Pancreas (tissue), 10 donors: ENCODE results near the gene ARPIN. TPM values are rescaled to one million over a fixed set of nuclear protein-coding genes. Genes with fewer than 3 reads are reported as not detected.
A peak's percentile ranks its signal among the peaks of the same experiment; 100 is the strongest.

Experiments used
- ATAC-seq, 4 donors: fragments of 200-7000 bp; cut with Tn5 transposase; one replicate each; pipeline versions ENCODE4 v1.8.0 to v1.9.1; 2020; ENCODE audit warnings: mild to moderate bottlenecking in 4 of 4, moderate library complexity in 4 of 4
- DNase-seq, 6 donors: peaks; one replicate each; pipeline ENCODE4 v3.0.0-alpha.2; 2020
- FAIRE-seq: peaks from 2 replicates; lab custom pipeline; 2012; peaks lifted over from hg19 to GRCh38; lab: Jason Lieb, UNC
- H3K27ac ChIP-seq, 4 donors: fragments of 200-600 bp; sonication (generic); 1 replicate in 3 of 4; 2 replicates in 1 of 4; pipeline versions ENCODE4 v1.5.0 to v1.8.0; 2020
- H3K27me3 ChIP-seq, 4 donors: fragments of 200-600 bp; one replicate each; pipeline ENCODE4 v1.8.0; 2021
- H3K36me3 ChIP-seq, 3 donors: fragments of 200-600 bp; sonication (generic) in 1 of 3; one replicate each; pipeline versions ENCODE4 v1.5.0 to v1.8.0; 2020 to 2021
- H3K4me1 ChIP-seq, 3 donors: fragments of 200-600 bp; one replicate each; pipeline ENCODE4 v1.8.0; 2021
- H3K4me3 ChIP-seq, 4 donors: fragments of 200-600 bp; sonication (generic) in 2 of 4; one replicate each; pipeline versions ENCODE4 v1.5.0 to v1.8.0; 2020 to 2021
- H3K9me3 ChIP-seq, 4 donors: fragments of 200-600 bp; one replicate each; pipeline ENCODE4 v1.8.0; 2021
- WGBS, 2 donors: extraction: QIAGEN DNeasy Blood & Tissue Kit; methylation state at CpG; one replicate each; pipeline ENCODE4 v1.1.7; 2013; 5-methylcytosine and 5-hydroxymethylcytosine counted together
- intact Hi-C, 3 donors: fragments of 100-400 bp; cut with DNase I; formaldehyde crosslinking; loops; one replicate each; pipeline versions ENCODE4 v1.11.1 to v1.14.2; 2022
- polyA plus RNA-seq, 2 donors: library from polyadenylated mRNA; stranded (reverse); fragments of 200-250 nt; gene quantifications; one replicate each; pipeline ENCODE4 v1.2.3, GENCODE V29; 2013
- total RNA-seq, 6 donors: library from RNA; stranded (reverse); fragmentation: NEBNext Ultra II Directional in 4 of 6; extraction: Animal tissue kit (Norgen Biotek cat#: 25700) in 4 of 6; gene quantifications; one replicate each; pipeline versions ENCODE4 v1.2.1 to v1.2.4, GENCODE V29; 2021 to 2023
- TF ChIP-seq, protein P1 (sequence below), 4 donors: fragments of 200-600 bp; sonication (generic) in 3 of 4; IDR thresholded peaks; one replicate each; pipeline versions ENCODE4 v1.5.0 to v1.8.0; 2021; ENCODE audit warnings: antibody characterized with exemption in 4 of 4
- donor health status: healthy with polysubstance abuse.
- donor health status: DM: no; HTN: no; CAD: no; lungs with moderate emphysema.
- donor health status: DM: no; HTN: no; CAD: no.
- donor health status: control.
- donor health status: control.
- donor health status: Bipolar disorder and iron deficiency.
- donor health status: DM: yes; HTN: yes; CAD: no.
- donor health status: DM: no; HTN: no; CAD: no.
- donor health status: DM: no; HTN: no; CAD: no.
- donor health status: DM: yes; HTN: yes; CAD: no.

The ARPIN gene
- total and polyA plus RNA-seq, 8 donors = 12.6 to 49.8 (median 30.4) TPM

DNA sequence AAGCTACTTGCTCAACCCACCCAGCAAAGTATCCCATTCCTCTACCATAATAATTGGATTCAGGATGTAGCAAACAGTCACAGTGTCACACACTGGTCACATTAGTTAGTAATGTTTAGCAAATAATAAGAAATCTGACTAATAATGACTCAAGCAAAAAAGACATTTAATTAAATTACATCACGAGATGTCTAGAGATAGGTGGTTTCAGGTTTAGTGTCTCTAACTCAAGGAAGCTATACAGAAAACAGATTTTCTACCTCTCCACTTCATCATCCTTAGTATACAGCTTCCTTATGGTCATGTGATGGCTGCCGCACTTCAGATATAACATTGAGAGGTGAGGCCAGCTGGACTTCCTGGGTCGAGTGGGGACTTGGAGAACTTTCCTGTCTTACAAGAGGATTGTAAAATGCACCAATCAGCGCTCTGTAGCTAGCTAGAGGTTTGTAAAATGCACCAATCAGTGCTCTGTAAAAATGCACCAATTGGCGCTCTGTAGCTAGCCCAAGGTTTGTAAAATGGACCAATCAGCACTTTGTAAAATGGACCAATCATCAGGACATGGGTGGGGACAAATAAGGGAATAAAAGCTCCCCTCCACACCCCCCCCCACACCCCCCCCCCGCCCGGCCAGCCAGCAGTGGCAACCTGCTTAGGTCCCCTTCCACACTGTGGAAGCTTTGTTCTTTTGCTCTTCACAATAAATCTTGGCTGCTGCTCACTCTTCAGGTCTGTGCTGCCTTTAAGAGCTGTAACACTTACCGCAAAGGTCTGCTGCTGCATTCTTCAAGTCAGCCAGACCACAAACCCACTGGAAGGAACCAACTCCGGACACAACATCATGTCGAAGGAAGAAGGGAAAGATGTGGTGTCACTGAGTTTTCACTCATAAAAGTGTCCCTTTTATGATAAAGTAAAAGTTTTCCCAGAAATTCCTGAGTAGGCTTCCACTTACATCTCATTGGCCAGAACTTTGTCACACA lies 24.9 kb upstream of the ARPIN start:
- ATAC-seq = no peak
- intact Hi-C loops = no loop called here
- WGBS, 2 donors = 83 to 88% methylated on average over 10 of the region's 10 CpGs
- Histone ChIP-seq H3K27ac (no peak overlapping the region), H3K4me3 (no peak overlapping the region), H3K4me1 (no peaks in the 10 kb centered on the region), H3K9me3 (no peaks in the 10 kb centered on the region), H3K36me3 (no peaks in the 10 kb centered on the region), H3K27me3 (no peaks in the 10 kb centered on the region)
- TF ChIP-seq, protein P1, sequence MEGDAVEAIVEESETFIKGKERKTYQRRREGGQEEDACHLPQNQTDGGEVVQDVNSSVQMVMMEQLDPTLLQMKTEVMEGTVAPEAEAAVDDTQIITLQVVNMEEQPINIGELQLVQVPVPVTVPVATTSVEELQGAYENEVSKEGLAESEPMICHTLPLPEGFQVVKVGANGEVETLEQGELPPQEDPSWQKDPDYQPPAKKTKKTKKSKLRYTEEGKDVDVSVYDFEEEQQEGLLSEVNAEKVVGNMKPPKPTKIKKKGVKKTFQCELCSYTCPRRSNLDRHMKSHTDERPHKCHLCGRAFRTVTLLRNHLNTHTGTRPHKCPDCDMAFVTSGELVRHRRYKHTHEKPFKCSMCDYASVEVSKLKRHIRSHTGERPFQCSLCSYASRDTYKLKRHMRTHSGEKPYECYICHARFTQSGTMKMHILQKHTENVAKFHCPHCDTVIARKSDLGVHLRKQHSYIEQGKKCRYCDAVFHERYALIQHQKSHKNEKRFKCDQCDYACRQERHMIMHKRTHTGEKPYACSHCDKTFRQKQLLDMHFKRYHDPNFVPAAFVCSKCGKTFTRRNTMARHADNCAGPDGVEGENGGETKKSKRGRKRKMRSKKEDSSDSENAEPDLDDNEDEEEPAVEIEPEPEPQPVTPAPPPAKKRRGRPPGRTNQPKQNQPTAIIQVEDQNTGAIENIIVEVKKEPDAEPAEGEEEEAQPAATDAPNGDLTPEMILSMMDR (IDR thresholded peaks at IDR 0.05) = no peak
- DNase-seq = no peak
- no peak for FAIRE-seq

DNA sequence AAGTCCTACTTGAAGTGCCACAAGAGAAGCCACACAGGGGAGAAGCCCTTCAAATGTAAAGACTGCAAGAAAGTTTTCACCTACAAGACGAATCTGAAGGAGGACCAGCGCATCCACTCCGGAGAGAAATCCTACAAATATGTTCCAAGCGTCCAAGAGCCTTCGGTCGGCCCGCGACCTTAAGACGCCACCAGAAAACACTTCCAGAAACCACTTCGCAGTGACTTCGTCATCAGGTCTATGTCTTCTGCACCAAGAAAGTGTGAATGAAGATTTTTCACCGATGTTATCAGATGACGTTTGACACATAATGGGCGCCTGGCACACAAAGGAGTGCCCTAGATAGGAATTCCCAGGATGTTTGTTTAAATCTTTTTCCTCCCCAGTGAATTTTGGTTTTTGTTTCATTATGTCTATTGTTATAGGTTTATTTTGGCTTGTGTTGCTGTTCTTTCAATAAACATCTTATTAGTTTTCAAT lies 24.1 kb upstream of the ARPIN start:
- intact Hi-C loops = no loop called here
- no peaks in the 10 kb centered on the region for H3K4me1 ChIP-seq
- DNase-seq (no peak), FAIRE-seq (no peak), ATAC-seq (no peak)
- TF ChIP-seq, protein P1 (IDR thresholded peaks at IDR 0.05) = no peak
- whole genome bisulfite sequencing, 2 donors = 89 to 94% methylated on average over 14 of the region's 14 CpGs
- H3K36me3 ChIP-seq = no peaks in the 10 kb centered on the region
- no peak overlapping the region for H3K27ac ChIP-seq
- no peaks in the 10 kb centered on the region for H3K27me3 ChIP-seq
- no peaks in the 10 kb centered on the region for H3K9me3 ChIP-seq
- no peak overlapping the region for H3K4me3 ChIP-seq

DNA sequence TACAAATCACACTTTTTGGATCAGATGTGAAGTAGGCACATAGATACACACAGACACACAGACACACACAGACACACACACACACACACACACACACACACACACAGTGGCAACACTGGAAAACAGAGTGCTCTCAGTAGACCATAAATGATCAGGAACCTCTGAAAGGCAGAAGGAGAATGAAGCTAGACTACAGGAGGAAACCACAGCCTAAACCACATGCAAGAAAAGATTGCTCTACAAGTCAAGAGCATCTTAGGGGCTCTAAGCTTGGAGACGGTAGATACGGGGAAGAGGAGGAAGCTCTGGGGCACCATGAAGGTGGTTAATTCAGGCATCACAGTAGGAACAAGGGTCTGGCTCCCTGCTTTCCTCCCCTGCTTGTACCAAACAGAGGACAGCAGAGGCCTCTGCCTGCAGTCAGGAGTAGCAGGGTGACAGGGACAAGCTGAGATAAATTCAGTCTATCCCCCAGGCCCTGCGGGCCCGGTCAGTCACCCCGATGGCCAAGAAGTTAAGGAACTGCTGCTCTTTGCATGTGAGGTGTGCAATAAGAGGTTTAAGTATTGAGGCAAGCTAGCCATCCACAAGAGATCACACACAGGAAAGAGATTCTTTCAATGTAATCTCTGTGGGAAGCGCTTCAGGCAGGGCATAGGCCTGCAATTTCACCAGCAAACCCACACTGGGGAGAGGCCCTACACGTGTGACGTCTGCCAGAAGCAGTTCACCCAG lies 23.5 kb upstream of the ARPIN start:
- TF ChIP-seq, protein P1 (IDR thresholded peaks at IDR 0.05) = no peak
- intact Hi-C loops = no loop called here
- no peaks in the 10 kb centered on the region for H3K9me3 ChIP-seq
- 88 to 92% methylated on average over 8 of the region's 8 CpGs for WGBS, 2 donors
- DNase-seq (no peak), FAIRE-seq (no peak), ATAC-seq (no peak)
- H3K36me3 ChIP-seq = no peaks in the 10 kb centered on the region
- H3K27me3 ChIP-seq = no peaks in the 10 kb centered on the region
- H3K4me3 ChIP-seq = no peak overlapping the region
- no peaks in the 10 kb centered on the region for H3K4me1 ChIP-seq
- H3K27ac ChIP-seq = no peak overlapping the region

DNA sequence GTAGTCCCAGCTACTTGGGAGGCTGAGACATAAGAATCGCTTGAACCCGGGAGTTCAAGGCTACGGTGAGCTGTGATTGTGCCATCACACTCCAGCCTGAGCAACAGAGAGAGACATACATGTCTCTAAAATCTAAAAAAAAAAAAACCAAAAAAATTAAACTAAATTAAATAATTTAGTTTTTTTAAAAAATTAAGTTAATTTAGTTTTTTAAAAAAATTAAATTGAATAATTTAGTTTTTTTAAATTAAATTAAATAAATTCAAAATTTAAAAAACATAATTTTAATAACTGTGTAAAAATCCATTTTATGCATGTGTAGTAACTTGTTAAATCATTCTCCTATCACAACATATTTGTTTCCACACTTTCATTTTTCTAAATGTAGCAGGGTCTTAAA lies 20.1 kb upstream of the ARPIN start:
- FAIRE-seq (peak; percentile 43), DNase-seq (no peak), ATAC-seq (no peak)
- no peaks in the 10 kb centered on the region for H3K9me3 ChIP-seq
- no peaks in the 10 kb centered on the region for H3K36me3 ChIP-seq
- no peak overlapping the region for H3K27ac ChIP-seq
- H3K4me3 ChIP-seq = no peak overlapping the region
- TF ChIP-seq, protein P1 (IDR thresholded peaks at IDR 0.05) = no peak
- H3K4me1 ChIP-seq = peaks cover 0 to 4% (median 0%) of the 10 kb centered on the region in 3 donors
- WGBS, 2 donors = 95 to 96% methylated on average over 3 of the region's 3 CpGs
- H3K27me3 ChIP-seq = no peaks in the 10 kb centered on the region
- intact Hi-C loops = no loop called here
